ENCODE results near the gene ZNF33A.
"Not testable (repeated sequence)": the region's sequence is repeated elsewhere in the genome, so short reads cannot be mapped to it uniquely, and the experiment has no call there.

ZNF33A gene

DNA sequence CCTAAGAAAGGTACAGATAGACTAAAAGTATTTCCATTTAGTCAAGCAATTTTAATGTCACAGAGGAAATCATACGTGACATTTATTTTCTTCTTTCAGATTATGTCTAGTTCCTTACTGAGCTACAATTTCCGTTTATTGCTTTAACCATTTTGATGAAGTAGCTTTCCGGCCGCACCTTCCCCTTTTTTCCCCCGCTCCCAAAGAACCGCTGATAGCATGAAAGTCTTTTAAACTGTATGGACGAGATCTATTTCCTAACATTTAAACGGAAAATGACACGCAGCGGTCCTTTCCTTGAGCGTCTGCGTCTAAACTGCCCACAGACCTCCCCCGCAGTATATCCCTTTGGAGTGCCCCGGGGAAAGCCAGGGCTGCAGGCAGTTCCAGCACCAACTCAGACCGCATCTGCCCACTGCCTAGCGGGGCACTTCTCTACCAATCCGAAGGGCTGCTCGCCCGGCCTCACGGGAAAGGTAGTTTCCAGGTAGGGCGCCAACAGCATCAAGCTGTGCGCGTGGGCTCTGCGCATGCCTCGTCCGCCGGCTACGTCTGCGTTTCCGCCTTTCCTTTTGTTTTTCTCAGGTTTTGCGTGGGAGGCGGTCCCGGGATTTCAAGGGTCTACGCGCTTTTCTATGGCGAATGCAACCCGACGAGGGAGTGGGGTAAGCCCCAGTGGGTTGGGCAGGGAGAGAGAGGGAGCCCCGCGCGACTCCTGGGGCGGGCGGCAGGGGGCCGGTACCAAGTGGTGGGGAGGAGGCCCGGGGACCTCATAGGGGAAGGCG, at the start of gene ZNF33A:
ZNF33A (plus strand) TSS at position 557 of the 785 bp plus-strand sequence. CDS start 1,667 bp downstream, outside the sequence.
- in situ Hi-C loops (cut with HindIII; ENCODE audit: low sequenced_read_pairs), result no loop called here

DNA sequence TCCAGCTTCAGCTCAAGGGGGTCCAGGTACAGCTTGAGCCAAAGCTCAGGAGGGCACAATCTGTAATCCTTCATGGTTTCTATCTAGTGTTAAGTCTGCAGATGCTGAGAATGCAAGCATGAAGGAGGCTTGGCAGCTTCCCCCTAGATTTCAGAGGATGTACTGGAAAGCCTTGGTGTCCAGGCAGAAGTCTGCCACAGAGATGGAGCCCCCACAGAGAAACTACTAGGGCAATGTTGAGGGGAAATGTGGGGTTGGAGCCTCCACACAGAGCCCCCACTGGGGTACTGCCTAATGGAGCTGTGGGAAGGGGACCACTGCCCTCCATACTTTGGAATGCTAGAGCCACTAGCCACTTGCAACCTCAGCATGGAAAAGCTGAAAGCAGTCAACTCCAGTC, 45.5 kb upstream of the ZNF33A start:
- in situ Hi-C loops (cut with HindIII; ENCODE audit: low sequenced_read_pairs), result no loop called here

DNA sequence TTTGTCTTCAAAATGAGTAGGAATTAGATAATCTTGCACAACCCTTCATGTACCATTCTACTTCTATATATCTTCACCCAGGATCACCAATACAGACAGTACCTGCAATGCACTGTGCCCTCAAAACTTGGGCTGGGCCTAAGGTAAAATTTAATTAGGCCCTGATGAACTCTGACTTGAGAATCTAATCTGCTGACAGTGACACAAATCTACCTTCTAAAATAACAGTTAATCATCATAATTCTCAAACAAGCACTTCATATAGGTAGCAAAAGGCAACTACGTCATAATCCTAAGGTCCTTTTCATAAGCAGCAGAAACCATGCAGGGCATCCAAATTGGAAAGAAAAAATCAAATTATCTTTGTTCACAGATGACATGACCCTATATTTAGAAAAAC, 38.1 kb upstream of the ZNF33A start:
- in situ Hi-C loops (cut with HindIII; ENCODE audit: low sequenced_read_pairs), result no loop called here

DNA sequence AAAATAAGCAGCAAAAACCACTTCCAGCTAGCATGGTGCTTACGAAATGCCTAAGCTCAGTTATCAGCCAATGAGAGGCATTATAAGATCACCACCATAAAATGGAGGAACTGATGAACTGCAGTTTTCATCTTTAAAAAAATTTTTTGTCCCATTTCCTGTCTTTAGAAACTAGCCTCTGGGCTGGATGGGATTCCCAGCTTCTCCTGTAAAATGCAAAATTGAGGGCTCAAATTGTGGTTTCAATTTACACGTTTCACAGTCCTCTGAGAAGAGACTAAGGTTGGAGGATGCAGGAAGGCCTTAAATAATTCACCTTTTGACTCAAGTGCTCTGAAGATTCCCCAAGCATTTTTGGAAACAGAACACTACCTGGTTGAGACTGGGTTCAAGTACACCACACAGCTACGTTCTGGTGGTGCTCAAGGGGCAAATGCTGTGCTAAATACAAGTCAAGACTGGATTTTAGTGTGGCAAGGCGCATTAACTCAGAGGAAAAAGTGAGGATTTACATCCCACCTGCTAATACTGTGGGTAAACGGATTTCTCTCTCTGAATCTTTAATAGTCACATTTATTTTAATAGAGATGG, 35.0 kb upstream of the ZNF33A start:
- in situ Hi-C loops (cut with HindIII; ENCODE audit: low sequenced_read_pairs), result no loop called here

DNA sequence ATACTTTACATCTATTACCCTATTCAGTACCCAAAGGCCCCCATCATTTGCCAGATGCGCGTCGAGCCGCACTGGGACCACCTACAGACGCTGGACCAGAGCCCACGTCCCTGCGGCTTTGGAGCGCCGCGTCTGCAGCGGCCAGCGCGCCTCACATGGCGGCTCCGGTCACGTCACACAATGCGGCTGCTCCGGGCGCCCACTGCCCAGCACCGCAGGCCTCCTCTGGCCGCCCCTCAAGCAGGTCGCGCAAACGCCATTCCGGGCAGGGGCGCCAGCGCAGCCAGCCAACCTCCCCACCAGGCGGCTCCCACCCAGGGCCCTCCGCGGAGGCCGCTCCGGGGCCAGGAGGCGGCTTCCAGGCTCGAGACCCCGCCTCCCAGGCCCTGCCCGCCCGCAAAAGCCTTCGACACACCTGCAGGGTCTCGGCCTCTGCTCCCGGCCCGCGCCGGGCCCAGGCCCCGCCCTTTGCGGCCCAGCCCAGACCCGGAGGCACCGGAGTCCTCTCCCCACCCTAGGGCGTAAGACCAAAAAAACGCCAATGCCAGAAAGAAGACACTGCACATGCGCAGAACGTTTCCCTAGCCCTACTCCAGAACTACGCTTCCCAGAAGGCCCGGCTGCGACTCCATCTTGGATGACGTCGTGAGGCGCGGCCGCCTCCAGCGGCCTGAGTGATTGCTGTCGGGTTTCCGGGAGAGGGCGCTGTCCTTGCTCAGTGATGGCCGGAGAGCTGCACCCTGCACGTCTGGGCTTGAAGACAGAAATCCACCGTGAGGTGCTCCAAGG, 34.2 kb upstream of the ZNF33A start, which contains the start of gene ZNF25:
ZNF25 (minus strand) TSS at position 557 of the 789 bp plus-strand sequence. CDS start 4,925 bp downstream, outside the sequence.
- in situ Hi-C loops (cut with HindIII; ENCODE audit: low sequenced_read_pairs), result no loop called here

DNA sequence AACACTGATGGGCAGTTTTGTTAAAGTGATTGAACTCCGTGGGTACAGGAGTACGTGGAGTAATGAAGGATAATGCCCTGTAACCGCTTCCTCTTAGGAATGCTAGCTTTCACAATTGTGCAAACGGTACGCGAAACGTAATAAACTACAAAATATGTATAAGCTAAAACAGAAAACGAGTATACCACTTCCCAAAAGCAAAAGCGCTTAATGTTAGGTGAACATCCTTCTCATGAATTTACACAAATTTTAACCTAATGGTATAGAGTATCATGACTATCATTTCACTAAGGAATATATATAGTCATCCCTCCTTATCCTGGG, 33.6 kb upstream of the ZNF33A start:
- in situ Hi-C loops (cut with HindIII; ENCODE audit: low sequenced_read_pairs), result no loop called here

DNA sequence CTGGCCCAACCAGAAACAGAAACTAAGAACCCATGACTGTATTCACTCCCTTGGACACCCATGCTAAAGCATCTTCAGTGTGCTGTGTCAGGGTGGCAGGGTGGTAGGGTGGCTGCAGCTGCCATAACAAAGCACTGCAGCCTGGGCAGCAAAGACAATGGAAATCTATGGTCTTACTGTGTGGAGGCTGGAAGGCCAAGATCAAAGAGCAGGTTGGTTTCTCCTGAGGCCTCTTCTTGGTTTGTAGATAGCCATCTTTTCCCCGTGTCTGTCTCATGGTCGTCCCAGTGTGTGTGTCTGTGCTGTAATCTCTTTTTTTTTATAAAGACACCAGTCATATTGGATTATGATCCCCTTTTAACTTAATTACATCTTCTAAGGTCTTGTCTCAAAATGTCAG, 18.8 kb upstream of the ZNF33A start:
- in situ Hi-C loops (cut with HindIII; ENCODE audit: low sequenced_read_pairs), result no loop called here

DNA sequence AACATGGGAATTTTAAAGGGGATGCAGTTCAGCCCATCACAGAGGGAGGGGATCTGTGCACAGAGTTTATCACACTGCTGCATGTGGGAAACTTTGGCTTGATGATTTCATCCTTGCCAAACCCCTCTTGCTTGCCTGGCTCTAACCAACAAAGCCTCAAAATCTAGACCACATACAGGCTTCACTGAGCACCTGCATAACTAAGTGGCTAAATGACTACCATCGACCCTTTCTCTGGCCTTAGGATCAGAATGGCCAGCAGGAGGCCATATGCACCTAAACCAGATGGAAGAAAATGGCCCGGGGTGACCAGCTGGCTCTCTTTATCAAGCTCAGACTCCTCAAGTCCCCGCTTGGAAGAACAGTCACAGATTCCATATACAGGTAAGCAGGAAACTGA, 18.4 kb upstream of the ZNF33A start:
- in situ Hi-C loops (cut with HindIII; ENCODE audit: low sequenced_read_pairs), result no loop called here

DNA sequence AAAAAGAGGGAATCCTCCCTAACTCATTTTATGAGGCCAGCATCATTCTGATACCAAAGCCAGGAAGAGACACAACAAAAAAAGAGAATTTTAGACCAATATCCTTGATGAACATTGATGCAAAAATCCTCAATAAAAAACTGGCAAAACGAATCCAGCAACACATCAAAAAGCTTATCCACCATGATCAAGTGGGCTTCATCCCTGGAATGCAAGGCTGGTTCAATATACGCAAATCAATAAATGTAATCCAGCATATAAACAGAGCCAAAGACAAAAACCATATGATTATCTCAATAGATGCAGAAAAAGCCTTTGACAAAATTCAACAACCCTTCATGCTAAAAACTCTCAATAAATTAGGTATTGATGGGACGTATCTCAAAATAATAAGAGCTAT, 11.6 kb upstream of the ZNF33A start:
- in situ Hi-C loops (cut with HindIII; ENCODE audit: low sequenced_read_pairs), result not testable (repeated sequence)

DNA sequence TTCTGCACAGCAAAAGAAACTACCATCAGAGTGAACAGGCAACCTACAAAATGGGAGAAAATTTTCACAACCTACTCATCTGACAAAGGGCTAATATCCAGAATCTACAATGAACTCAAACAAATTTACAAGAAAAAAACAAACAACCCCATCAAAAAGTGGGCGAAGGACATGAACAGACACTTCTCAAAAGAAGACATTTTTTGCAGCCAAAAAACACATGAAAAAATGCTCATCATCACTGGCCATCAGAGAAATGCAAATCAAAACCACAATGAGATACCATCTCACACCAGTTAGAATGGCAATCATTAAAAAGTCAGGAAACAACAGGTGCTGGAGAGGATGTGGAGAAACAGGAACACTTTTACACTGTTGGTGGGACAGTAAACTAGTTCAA, 10.0 kb upstream of the ZNF33A start:
- in situ Hi-C loops (cut with HindIII; ENCODE audit: low sequenced_read_pairs), result not testable (repeated sequence)

DNA sequence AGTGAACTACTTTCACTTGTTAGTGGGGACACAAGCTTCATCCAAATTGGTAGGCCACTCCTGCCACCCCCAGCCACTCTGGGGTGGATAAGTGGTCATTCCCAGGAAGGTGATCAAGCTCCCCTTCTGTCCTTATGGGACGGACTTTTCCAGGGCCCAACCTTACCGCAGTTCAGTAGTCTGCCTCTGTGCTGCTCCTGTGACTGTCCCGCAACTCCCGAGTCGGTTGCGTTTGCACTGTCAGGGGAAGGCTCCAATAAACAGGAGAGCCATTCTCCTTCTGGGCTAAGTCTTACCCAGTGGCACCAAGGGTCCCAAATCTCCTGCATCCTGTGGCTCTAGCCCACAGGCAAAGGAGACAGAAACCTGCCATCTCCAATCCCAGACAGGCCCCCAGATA, 7.4 kb upstream of the ZNF33A start:
- in situ Hi-C loops (cut with HindIII; ENCODE audit: low sequenced_read_pairs), result no loop called here

DNA sequence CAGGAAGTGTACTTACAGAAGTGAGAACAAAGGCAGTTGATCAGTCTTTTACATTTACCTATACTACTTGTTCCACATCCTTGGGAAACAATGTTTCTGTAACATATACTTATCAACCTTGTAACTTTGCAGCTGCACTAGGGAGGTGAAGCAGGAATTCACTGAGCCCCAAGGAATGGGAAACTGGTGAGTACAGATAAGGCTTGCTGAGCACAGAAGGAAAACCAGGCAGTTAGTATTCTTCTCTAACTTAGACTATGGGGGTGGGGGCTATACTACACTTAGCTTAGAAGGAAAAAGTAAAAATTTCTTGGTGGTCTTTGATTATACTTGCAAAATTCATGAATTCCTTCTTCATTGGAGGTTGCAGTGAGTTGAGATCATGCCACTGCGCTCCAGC, 6.9 kb upstream of the ZNF33A start:
- in situ Hi-C loops (cut with HindIII; ENCODE audit: low sequenced_read_pairs), result no loop called here

DNA sequence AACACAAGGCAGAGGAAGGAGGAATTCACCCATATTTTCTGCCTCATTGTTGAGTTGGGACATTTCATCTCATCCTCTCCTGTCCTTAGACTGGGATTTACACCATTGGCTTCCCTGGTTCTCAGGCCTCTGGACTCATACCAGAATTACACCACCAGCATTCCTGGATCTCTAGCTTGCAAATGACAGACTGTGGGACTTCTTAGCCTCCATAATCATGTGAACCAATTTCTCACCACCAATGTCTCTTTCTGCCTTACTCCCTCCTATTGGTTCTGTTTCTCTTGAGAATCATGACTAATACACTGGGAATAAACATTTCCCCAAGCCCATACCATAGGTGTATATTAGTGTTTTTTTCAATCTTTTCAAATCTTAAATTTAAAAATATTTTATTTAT, 2.9 kb upstream of the ZNF33A start:
- in situ Hi-C loops (cut with HindIII; ENCODE audit: low sequenced_read_pairs), result no loop called here

DNA sequence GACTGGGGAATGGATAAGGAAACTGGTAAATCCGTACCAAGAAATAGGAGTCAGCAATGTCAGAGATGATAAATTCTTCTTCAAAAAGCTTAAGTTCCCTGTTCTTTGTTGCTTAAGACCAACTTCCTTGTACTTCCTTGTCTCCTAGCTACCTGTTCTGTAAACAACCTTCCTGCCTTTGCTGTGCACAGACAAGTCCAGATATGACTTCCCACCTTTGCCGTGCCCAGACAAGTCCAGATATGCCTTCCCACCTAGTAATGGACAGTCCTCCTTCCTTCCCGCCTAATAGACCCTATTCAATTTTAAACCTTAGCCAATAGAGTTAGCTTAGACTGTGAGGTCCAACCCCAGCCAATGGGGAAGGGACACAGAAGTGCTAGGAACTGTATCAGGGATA, 2.5 kb upstream of the ZNF33A start:
- in situ Hi-C loops (cut with HindIII; ENCODE audit: low sequenced_read_pairs), result no loop called here

DNA sequence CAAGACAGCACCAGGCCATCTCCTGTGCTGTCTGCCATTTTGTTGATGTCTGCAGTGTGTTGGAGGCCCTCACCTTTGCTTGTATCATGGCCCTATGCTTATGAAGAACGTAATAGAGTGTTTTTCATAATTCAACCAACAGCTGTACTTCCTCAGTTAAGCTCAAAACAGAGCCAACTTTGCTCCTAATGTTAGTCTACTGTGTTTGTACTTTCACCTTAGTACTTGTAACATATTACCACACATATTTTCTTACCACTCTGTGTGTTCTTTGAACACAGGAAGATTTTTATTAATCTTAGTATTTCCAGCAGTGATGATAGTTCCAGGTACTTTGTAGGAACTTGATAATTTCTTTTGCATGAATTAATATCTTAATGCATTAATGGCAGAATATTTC, 5.9 kb downstream of the ZNF33A start:
- in situ Hi-C loops (cut with HindIII; ENCODE audit: low sequenced_read_pairs), result no loop called here

DNA sequence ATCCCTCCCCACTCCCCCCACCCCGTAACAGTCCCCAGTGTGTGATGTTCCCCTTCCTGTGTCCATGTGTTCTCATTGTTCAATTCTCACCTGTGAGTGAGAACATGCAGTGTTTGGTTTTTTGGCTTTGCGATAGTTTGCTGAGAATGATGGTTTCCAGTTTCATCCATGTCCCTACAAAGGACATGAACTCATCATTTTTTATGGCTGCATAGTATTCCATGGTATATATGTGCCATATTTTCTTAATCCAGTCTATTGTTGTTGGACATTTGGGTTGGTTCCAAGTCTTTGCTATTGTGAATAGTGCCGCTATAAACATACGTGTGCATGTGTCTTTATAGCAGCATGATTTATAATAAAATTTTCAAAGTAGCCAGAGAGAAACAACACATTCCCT, 8.6 kb downstream of the ZNF33A start:
- in situ Hi-C loops (cut with HindIII; ENCODE audit: low sequenced_read_pairs), result not testable (repeated sequence)

DNA sequence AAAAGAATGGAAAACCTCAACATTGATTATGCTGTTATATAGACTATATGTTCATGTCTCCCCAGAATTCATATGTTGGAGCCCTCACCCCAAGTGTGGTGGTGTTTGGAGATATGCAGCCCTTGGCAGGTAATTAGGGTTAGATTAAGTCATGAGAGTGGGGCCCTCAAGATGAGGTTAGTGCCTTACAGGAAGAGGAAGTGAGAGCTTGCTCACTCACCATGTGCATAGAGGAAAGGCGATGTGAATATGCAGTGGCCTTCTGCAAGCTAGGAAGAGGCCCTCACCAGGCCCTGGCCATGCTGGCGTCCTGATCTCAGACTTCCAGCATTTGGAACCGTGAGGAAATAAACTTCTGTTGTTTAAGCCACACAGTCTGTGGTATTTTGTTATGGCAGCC, 14.8 kb downstream of the ZNF33A start:
- in situ Hi-C loops (cut with HindIII; ENCODE audit: low sequenced_read_pairs), result no loop called here

DNA sequence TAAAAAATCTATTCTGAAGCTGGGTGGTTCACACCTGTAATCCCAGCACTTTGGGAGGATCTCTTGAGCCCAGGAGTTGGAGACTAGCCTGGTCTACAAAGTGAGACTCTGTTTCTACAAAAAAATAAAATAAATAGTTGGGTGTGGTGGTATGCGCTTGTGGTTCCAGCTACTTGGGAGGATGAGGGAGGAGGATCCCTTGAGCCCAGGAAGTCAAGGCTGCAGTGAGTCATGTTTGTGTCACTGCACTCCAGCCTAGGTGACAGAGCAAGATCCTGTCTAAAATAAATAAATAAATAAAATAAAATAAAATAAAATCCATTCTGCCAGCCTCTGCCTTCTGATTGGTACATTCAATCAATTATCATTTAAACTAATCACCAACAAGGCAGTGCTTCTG, 17.5 kb downstream of the ZNF33A start:
- in situ Hi-C loops (cut with HindIII; ENCODE audit: low sequenced_read_pairs), result no loop called here

DNA sequence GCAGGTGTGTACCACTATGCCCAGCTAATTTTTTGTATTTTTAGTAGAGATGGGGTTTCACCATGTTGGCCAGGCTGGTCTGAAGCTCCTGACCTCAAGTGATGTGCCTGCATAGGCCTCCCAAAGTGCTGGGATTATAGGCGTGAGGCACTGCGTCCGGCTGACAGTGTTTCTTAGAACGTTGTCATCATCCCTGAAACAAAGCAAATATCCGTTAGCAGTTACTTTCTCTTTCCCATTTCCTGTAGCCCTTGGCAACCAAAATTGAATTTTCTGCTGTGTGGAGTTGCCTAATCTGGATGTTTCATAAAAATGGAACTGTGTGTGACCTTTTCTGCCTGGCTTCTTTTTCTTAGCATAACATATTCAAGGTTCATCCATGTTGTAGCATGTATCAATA, 22.4 kb downstream of the ZNF33A start:
- in situ Hi-C loops (cut with HindIII; ENCODE audit: low sequenced_read_pairs), result no loop called here

DNA sequence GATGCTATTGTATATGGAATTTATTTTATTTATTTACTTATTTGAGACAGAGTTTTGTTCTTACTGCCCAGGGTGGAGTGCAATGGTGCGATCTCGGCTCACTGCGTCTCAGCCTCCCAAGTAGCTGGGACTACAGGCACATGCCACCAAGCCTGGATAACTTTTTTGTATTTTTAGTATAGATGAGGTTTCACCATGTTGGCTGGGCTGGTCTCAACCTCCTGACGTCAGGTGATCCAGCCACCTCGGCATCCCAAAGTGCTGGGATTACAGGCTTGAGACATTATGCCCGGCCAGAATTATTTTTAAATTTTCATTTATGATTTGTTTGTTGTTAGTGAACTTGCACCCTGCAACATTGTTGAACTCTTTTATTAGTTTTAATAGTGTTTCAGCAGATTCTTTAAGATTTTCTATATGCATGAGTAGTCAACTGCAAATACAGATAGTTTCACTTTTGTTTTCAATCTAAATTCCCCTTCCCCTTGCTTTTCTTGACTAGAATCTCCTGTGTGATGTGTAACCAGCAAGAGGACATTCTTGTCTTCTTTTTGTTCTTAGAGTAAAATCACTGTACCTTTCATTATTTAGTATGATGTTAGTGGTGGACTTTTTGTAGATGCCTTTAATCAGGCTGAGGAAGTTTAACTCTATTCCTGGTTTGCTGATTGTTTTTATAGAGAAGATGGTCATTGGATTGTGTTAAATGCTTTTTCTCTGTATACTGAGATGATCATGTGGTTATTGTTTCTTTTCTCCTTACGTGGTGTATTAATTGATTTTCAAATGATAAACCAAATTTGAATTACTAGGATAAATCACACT, 27.8 kb downstream of the ZNF33A start:
- in situ Hi-C loops (cut with HindIII; ENCODE audit: low sequenced_read_pairs), result no loop called here

DNA sequence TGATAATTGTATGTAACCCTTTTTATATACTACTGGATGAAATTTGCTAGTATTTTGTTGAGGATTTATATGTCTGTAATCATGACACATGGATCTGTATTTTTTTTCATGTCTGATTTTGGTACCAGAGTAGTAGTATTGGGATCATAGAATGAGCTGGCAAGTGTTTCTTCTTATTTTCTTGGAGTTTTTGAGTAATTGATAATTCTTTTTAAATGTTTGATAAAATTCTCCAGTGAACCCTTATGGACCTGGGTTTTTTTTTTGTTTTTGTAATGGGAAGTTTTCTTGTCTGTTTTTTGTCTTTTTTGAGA, 28.4 kb downstream of the ZNF33A start:
- in situ Hi-C loops (cut with HindIII; ENCODE audit: low sequenced_read_pairs), result no loop called here

Measured in DLD1 (cell line).